ENCODE data around the gene UBAP2L. TPM values are rescaled to one million over a fixed set of nuclear protein-coding genes. Genes with fewer than 3 reads are reported as not detected.

The UBAP2L gene
- total and polyA plus RNA-seq, 9 of the 15 experiments (the other 6 are each of a cell fraction or from before 2014, with no cell fraction given) = 75.0 to 245 (median 119) TPM

DNA sequence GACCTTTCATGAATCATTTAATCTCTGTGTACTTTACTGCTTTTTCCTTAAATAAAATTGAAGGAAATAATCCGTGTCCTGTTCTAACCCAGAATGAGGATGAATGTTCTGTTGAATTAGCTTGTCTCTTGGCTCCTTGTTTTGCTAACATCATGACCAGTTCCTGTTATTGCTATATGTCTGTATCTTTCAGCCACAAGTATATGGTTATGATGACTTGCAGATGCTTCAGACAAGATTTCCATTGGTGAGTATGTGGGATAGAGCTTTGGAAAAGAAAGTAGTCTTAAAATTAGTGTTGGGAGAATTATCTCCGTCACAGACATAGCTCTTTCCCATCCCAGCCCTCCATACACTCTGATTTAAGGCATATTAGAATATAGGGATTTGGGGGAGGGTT lies 38.0 kb downstream of the UBAP2L start:
- TF ChIP-seq ARID1B (IDR thresholded peaks at IDR 0.05) (peak; percentile 49; the same call in 1 of the 2 replicates), ZNF764 (CRISPR knock-in tag; IDR thresholded peaks at IDR 0.05; ENCODE audit: low read depth) (no peak), MAFG (tag; conservative IDR thresholded peaks at IDR 0.05) (peak; percentile 79), ZNF316 (IDR thresholded peaks at IDR 0.05) (peak; percentile 41; the same call in 1 of the 2 replicates), NFE2 (IDR thresholded peaks at IDR 0.05; ENCODE audit: low read depth) (peak; percentile 49), NCOA1 (IDR thresholded peaks at IDR 0.05; ENCODE audit: low read depth) (no peak), BCOR (IDR thresholded peaks at IDR 0.05) (no peak), C11orf30 (IDR thresholded peaks at IDR 0.05; ENCODE audit: low read depth) (peak; percentile 64), ARID2 (IDR thresholded peaks at IDR 0.05) (no peak)
- TF ChIP-seq, protein P1, sequence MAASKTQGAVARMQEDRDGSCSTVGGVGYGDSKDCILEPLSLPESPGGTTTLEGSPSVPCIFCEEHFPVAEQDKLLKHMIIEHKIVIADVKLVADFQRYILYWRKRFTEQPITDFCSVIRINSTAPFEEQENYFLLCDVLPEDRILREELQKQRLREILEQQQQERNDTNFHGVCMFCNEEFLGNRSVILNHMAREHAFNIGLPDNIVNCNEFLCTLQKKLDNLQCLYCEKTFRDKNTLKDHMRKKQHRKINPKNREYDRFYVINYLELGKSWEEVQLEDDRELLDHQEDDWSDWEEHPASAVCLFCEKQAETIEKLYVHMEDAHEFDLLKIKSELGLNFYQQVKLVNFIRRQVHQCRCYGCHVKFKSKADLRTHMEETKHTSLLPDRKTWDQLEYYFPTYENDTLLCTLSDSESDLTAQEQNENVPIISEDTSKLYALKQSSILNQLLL (CRISPR knock-in tag; IDR thresholded peaks at IDR 0.05; ENCODE audit: borderline replicate concordance) = no peak
- Histone ChIP-seq H3K36me3 (ENCODE audit: control insufficient read depth, insufficient read depth, low read length) (peaks cover 100% of the 10 kb centered on the region), H3K4me1 (replicated peaks in 1 of 2; ENCODE audit: control insufficient read depth in 2 of 2, insufficient read depth in 2 of 2, low read length in 2 of 2) (peaks cover 0 to 7% of the 10 kb centered on the region in 2 experiments; a peak in 1 of 5 replicates), H3K9me1 (ENCODE audit: control insufficient read depth, insufficient read depth, low read length) (peaks cover 3% of the 10 kb centered on the region), H2AFZ (ENCODE audit: low read depth, low read length) (no peak overlapping the region), H3K27me3 (ENCODE audit: control insufficient read depth in 2 of 2, insufficient read depth in 2 of 2, low read length in 2 of 2) (no peaks in the 10 kb centered on the region), H3K27ac (ENCODE audit: extremely low read depth, low read depth, low read length) (no peak overlapping the region), H3K9me3 (replicated peaks; ENCODE audit: control insufficient read depth, insufficient read depth, low read depth, low read length) (no peaks in the 10 kb centered on the region), H3K4me2 (ENCODE audit: insufficient read depth, low read length) (no peak overlapping the region), H3K9ac (ENCODE audit: insufficient read depth in 1 of 2, low read depth in 2 of 2, low read length in 2 of 2) (no peak overlapping the region), H3K79me2 (ENCODE audit: control insufficient read depth, insufficient read depth, low read length) (no peaks in the 10 kb centered on the region), H4K20me1 (replicated peaks; ENCODE audit: control insufficient read depth, insufficient read depth, low read length) (peaks cover under 1% of the 10 kb centered on the region), H3K4me3 (no peak overlapping the region)
- WGBS (ENCODE audit: insufficient coverage, low coverage, missing lambda C conversion rate) = 81% methylated on average over 2 of the region's 2 CpGs
- POLR2A ChIA-PET = interaction anchor here (0.7 to 2.4 kb wide), 5 partner anchors 10 to 748 kb away, joined by 4 to 9 read pairs (median 5); no protein-coding TSS in a partner anchor
- ATAC-seq = no peak
- no peak for FAIRE-seq
- CTCF ChIA-PET (ENCODE audit: low intra/inter-chr PET ratio) = no interaction called here
- BruUV-seq (replicated peaks) = no TSS peak
- in situ Hi-C loops (cut with MboI) (no loop called here), intact Hi-C loops (cut with micrococcal nuclease) (no loop called here)
- DNase-seq (ENCODE audit: extremely low read depth in 1 of 4, low spot score in 3 of 4) = no peak
